Ecto neural progenitor cell (in vitro differentiated cells): ENCODE results near the gene EDRF1.

Source experiments
- DNase-seq: peaks from one replicate; pipeline ENCODE4 v3.0.0-alpha.2; 2018; ENCODE audit warnings: low spot score

The EDRF1 gene

DNA sequence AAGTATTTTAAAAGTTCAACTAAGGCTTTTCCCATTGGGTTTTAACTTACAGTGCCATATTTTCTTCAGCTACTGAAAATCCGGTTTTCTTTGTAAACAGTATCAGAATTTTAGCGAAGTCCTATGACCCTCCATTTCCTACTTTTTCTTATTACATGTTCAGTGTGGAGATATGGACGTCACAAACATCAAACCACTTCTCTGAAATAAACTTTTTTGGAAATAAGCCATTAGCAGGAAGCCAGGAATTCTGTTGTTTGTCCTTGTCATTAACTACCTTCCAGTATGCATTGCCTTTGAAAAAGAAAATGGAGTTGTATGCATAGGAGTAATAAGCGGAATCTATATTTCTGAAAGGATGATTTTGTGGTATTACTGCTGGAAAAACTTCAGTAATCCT is 47.0 kb downstream of the EDRF1 start:
- DNase-seq = no peak

GRCh38 chr10:125768219-125768855 is 48.8 kb downstream of the EDRF1 start:
- DNase-seq = no peak

- DNase-seq = no peak
Observed at GRCh38 chr10:125769175-125769574, 49.7 kb downstream of the EDRF1 start.

DNA sequence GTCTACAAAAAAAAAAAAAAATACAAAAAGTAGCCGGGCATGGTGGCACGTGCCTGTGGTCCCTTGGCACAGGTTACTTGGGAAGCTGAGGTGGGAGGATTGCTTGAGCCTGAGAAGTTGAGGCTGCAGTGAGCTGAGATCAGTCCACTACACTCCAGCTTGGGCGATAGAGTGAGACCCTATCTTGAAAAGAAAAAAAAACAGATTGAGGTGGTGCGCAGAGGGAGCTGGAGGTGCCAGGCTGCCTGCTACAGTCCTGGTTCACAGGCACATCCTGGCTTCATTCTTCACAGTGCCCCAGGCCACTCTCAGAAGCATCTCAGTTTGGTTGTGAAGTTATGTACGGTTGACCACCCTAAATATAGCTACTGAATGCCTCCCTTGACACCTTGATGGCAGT is 51.3 kb downstream of the EDRF1 start:
- DNase-seq = no peak

DNA sequence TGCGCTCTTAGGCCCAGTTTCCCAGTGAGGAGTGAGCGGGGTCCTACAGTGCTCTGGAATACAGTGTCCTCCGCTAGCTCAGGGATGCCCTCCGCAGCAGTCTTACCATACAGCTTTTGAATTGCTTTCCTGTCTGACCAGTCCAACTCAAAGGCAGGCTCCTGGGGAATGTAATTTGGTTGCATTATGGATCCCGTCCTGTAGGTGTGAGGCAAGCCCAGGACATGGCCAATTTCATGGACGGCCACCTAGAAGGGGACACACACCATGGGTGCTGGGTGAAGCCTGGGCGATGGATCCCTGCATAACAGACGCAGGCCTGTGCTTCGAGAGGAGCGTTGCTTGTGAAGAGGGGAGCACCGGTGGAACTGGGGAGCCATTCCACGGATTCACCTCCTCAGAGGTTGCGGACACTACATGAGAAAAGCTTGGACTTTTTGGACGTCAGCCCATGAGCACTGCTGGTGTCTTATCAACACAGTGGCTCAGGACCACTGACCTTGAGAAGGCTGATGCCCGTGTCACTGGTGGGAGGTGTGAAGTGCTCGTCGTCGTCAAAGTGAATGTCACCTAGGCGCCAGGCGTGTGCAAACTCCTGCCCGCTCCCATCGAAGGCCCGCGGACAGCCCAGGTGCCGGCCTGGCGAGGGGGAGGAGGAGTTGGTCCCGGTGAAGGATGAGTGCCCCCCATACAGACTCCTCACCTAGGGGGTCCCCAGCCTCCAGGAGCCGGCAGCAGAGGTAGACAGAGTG is 52.8 kb downstream of the EDRF1 start:
- no peak for DNase-seq

DNA sequence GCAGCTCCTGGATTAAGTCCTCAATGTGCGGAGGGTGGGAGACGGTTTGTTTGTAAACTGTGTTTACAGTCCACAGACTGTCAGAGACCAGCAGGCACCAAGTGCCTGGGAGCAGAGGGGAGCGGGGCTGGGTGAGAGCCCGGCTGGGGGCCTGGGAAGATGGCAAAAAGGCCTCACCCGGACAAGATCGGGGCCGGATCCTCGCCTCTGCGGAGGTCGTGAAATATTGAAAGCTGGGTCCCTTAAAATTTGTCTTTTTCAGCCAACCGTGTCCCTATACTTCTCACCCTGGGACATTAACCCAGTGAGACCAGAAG is 53.3 kb downstream of the EDRF1 start:
- no peak for DNase-seq

- DNase-seq = no peak
Observed at GRCh38 chr10:125773687-125774543, 54.4 kb downstream of the EDRF1 start.

GRCh38 chr10:125774581-125775191 is 55.2 kb downstream of the EDRF1 start:
- DNase-seq = no peak

- DNase-seq = no peak
Observed at GRCh38 chr10:125775491-125776106, 56.1 kb downstream of the EDRF1 start, which contains the start of gene MMP21. TSS of gene MMP21 (minus strand) at chr10:125775821. CDS start at chr10:125775821, 0 bp downstream.

- no peak for DNase-seq
Observed at GRCh38 chr10:125777806-125778205, 58.3 kb downstream of the EDRF1 start.

- DNase-seq = no peak
Observed at GRCh38 chr10:125778556-125778955, 59.0 kb downstream of the EDRF1 start.

- DNase-seq = peak; percentile 32
Observed at GRCh38 chr10:125779403-125780327, 60.2 kb downstream of the EDRF1 start.

DNA sequence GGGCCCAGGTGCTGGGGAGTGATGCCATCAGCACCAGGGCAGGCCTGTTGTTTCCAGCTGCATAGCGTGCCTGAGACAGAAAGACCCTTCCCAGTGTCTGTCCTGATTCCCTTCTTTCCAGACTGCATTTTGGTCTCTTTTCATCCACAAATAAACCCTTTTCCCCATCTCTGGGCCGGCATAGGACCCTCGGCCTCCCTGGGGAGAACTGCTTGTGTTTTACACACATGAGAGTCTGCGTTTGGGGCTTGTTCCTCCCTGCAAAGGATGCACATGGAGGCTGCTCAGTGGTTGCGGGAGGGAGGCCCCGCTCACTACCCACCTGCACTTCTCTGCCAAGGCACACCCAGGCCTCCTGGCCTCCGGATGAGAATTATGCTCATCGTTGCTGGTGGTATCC is 61.9 kb downstream of the EDRF1 start:
- DNase-seq = peak; percentile 36

GRCh38 chr10:125782054-125782453 is 62.5 kb downstream of the EDRF1 start:
- DNase-seq = peak; percentile 44

DNA sequence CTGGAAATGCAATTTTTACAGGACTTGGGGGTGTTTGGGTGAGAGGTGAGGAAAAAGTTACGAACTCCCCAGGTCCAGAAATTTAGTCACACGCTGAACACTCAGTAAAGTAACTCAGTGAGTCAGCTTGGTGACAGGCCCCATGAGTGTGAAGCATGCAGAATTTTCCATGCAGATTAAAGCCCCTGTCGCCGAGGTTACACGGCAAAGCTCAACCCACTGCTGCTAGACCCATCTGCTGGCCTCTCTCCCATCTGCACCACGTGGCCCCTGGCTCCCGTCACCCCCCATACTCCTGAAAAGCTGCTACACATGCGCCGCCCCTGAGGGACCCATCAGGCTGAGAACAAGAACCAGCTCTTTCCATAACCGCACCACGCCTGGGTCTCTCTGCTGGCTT is 63.1 kb downstream of the EDRF1 start:
- DNase-seq = peak; percentile 56

GRCh38 chr10:125783408-125783807 is 63.9 kb downstream of the EDRF1 start:
- peak; percentile 27 for DNase-seq

DNA sequence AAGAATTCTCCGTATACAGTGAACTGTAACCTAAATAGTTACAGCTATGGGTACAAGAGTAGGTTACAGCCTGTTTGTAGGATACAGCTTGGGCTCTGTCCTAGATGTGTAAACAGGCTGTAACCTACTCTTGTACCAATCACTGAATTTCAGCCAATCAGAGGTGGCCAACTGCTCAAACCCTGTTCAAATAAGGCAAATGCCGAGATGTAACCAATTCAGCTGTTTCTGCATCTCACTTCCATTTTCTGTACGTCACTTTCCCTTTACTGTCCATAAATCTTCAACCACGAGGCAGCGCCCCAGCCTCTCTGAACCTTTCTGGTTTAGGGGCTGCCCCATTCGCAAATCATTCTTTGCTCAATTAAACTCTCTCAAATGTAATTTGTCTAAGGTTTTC is 64.4 kb downstream of the EDRF1 start:
- peak; percentile 7 for DNase-seq

- DNase-seq = no peak
Observed at GRCh38 chr10:125785791-125786190, 66.3 kb downstream of the EDRF1 start.

DNA sequence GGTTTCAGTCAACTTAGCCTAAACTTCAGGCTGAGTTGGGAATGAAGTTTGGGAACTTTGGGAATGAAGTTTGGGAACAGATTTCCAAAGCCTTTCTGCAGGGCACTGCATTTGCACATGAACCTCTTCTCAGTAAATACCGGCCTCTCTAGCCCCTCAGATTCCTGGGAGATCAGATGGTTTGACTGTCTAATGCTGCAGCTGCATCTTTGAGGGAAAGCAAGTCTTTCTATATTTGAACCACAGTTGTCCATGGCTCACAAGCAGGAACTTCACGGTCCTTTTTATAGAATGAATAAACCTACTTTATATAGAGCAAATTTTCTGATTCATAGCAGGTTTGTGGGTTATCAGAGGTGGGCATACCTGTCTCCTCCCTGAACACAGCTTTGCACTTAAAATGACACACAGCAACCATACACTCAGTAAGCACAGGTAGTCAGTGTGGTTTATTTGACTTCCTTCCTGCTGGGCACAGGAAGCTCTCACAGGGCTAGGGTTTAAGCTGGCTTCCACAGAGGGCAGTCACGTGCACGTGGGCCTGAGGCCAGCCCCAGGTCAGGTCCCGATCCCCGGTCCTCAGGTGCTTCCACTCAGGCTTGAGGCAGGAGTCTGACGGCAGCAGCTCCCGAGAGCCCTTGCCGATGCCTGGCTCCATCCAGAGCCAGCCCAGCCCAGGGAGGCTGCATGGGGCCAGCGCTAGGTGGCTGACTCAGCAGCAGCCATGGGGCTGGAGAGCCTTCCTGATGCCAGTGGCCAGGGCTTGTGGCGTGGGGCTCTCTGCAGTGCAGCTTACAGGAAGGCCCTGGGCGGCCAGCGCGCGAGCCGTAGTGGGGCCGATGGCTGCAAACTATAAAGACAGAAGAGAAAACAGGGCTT is 68.9 kb downstream of the EDRF1 start:
- DNase-seq = peak; percentile 39
